Mesodermal cell (in vitro differentiated cells): ENCODE measurements around the gene AUNIP.

Source experiments
- H3K27ac ChIP-seq: 2 replicates; pipeline ENCODE4 v1.7.0; 2013; ENCODE audit warnings: mild to moderate bottlenecking, low read depth, low read length, moderate library complexity; ENCODE audit not compliant: severe bottlenecking
- H3K36me3 ChIP-seq: 2 replicates; pipeline ENCODE4 v1.7.1; 2013; ENCODE audit warnings: mild to moderate bottlenecking, low read length, moderate library complexity; ENCODE audit not compliant: control insufficient read depth, insufficient read depth
- H3K4me1 ChIP-seq: one replicate; pipeline ENCODE4 v1.7.1; 2013; ENCODE audit warnings: mild to moderate bottlenecking, low read length; ENCODE audit not compliant: insufficient read depth, control insufficient read depth, poor library complexity, severe bottlenecking
- H3K4me3 ChIP-seq: 2 replicates; pipeline ENCODE4 v1.7.0; 2013; ENCODE audit warnings: low read length, control low read depth, mild to moderate bottlenecking; ENCODE audit not compliant: insufficient read depth, poor library complexity, severe bottlenecking; ENCODE audit errors: extremely low read depth
- H3K9me3 ChIP-seq: 2 replicates; pipeline ENCODE4 v1.7.1; 2013; ENCODE audit warnings: mild to moderate bottlenecking, low read length, moderate library complexity; ENCODE audit not compliant: control insufficient read depth
- WGBS, 2 experiments: methylation state at CpG; one replicate each; pipeline ENCODE4 v1.1.5; 2013; ENCODE audit warnings: missing lambda C conversion rate in 2 of 2; ENCODE audit not compliant: insufficient coverage in 2 of 2; 5-methylcytosine and 5-hydroxymethylcytosine counted together

AUNIP gene

DNA sequence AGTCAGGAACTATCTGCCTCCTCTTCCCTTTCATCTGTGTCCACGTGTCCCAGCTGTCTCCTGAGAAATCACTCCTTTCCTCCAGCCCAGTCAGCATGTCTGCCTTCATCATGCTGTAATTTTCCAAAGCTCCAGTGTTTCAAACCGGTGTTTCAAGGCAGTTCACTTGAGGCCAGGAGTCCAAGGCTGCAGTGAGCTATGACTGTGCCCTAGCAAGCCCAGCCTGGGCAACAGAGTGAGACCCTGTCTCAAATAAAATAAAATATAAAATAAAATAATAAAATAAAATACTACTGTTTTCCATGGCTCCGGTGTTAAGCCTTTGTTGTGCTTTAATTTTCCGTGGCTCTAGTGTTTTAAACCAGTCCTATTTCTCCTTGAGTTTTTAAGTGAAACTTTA, 67.1 kb downstream of the AUNIP start:
- Histone ChIP-seq H3K36me3 (no peaks in the 10 kb centered on the region), H3K27ac (no peak overlapping the region), H3K4me1 (peaks cover 6% of the 10 kb centered on the region), H3K4me3 (no peak overlapping the region), H3K9me3 (no peaks in the 10 kb centered on the region)
- WGBS, 2 experiments: 42 to 73% methylated on average over 1 to 2 of the region's 4 CpGs

DNA sequence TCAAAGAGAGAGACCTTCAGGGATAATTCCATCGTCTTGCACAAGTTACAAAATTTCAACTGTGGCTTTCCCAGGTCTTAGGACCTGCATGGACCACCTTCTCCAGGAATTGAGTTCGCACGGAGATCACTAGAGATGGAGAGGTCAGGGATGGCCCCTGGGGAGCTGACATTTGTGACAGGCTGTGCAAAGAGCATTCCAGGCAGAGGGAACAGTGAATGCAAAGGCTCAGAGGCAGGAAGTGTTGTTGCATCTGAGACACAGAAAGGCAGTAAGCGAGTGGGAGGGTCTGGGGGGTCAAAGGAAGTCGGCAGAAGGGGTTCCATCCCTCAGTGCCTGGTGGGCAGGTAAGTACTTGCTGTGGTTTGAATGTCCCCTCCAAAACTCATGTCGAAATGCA, 68.8 kb downstream of the AUNIP start:
- no peaks in the 10 kb centered on the region for H3K9me3 ChIP-seq
- H3K36me3 ChIP-seq: no peaks in the 10 kb centered on the region
- no peak overlapping the region for H3K4me3 ChIP-seq
- 87 to 98% methylated on average over 6 of the region's 6 CpGs for WGBS, 2 experiments
- no peak overlapping the region for H3K27ac ChIP-seq
- peaks cover 7% of the 10 kb centered on the region for H3K4me1 ChIP-seq

DNA sequence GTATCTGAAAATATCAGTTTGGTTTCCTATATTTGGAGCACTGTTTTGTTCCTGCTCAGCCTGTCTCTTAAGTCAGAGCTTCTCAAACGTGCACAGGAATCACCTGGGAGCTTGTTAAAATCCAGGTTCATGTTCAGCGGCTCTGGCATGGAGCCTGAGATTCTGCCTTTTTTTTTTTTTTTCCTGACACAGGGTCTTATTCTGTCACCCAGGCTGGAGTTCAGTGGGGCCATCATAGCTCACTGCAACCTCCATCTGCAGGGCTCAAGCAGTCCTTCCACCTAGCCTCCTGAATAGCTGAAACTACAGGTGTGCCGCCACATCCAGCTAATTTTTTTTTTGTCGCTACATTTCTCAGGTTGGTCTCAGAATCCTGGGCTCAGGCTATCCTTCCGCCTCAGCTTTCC, 71.5 kb downstream of the AUNIP start:
- Histone ChIP-seq H3K4me1 (peaks cover 2% of the 10 kb centered on the region), H3K36me3 (no peaks in the 10 kb centered on the region), H3K9me3 (no peaks in the 10 kb centered on the region), H3K4me3 (no peak overlapping the region), H3K27ac (no peak overlapping the region)
- 91 to 93% methylated on average over 5 of the region's 5 CpGs for WGBS, 2 experiments

DNA sequence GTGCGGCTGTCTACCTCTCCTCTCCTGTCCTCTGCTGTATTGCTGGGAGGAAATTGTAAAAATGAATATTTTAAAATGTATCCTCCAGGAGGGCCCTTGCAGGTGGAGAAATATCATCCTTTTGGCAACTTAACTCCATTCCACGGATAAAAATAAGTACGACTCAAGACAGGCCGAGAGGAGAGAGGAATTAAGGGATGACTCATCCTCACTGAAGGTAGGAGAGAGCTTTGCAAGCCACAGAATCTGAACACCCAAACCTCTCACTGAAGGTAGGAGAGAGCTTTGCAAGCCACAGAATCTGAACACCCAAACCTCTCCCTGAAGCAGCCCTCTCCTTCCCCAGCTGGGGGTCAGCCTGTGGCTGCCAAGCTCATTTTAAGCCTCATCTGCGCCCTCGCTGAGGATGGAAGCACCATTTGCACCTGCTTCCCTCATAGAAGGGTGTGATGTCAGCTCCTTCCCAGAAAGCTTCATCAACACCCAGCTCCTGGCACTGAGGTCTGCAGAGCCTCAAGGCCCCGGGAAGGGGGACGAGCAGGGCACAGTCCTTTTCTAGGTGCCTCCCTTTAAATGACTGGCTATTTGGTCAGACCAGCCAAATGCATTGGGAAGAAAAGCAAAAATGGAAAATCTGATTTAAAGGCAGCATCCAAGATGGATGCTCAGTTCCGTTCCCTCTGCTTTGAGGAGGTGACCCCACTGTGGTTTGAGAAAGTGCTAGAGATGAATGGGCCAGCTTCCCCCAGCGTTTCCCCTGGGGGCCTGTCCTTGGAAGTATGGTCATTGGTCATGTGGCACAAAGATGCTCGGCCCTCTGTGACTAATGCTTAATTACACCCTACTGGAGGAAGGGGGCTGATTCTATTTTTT, 72.1 kb downstream of the AUNIP start:
- H3K27ac ChIP-seq: no peak overlapping the region
- 74 to 82% methylated on average over 6 to 7 of the region's 11 CpGs for WGBS, 2 experiments
- H3K4me1 ChIP-seq: peaks cover 2% of the 10 kb centered on the region
- no peaks in the 10 kb centered on the region for H3K9me3 ChIP-seq
- H3K36me3 ChIP-seq: no peaks in the 10 kb centered on the region
- H3K4me3 ChIP-seq: no peak overlapping the region

DNA sequence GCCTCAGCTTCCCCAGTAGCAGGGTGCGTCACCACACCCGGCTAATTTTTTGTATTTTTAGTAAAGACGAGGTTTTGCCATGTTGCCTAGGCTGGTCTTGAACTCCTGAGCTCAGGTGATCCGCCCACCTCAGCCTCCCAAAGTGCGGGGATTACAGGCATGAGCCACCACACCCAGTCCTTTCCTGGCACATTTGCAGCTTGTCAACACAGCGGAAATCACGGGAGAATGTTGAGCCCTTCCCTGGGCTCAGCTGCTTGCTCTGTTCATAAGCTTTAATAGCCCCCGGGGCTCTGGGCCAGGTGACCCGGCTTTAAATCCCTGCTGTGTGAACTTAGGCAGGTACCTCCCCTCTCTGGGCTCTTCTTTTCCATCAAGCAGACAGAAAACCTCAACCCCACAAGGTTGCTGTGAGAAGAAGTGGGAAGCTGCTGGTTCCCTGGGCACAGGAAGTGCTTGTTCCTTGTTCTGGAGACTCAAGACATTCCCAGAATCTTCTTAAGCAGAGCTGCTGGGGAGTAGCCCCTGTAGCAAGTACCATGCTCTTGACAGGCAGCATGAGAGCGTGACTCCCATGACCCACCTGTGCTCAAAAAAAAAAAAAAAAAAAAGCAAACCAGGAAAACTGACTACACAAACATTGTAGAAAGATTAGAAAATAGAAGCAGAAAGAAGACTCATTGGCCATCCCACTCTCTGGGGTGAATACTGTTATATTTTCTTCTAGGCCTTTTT, 73.8 kb downstream of the AUNIP start:
- WGBS, 2 experiments: 80 to 89% methylated on average over 7 of the region's 10 CpGs

DNA sequence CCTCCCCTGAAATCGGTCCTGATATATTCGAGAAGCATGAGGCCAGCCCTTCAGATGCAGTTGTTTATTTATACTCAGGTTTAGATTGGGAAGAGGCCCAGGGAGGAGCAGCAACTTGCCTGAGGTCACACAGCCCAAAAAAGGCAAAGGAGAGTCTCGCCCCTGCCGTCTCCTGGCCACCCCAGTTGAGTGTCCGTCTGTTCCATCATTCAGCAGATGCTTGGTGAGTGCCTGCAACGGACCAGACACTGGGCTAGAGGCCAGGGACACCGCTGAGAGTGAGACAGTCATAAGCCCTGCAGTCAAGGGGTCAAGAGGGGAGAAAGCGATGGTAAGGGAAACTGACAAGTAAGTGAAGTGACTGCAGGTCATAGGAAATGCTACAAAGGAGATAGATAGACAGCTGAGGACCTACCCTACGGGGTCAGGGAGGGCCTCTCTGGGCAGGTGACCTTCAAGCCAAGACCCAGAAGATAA, 74.6 kb downstream of the AUNIP start:
- WGBS, 2 experiments: 79 to 82% methylated on average over 7 of the region's 9 CpGs
- H3K27ac ChIP-seq: no peak overlapping the region

More for the DNA sequence above, 73.8 kb downstream of the AUNIP start:
- Histone ChIP-seq H3K4me1 (peaks cover 2% of the 10 kb centered on the region), H3K9me3 (no peaks in the 10 kb centered on the region), H3K36me3 (no peaks in the 10 kb centered on the region), H3K4me3 (no peak overlapping the region), H3K27ac (no peak overlapping the region)

More for the DNA sequence above, 74.6 kb downstream of the AUNIP start:
- Histone ChIP-seq H3K4me3 (no peak overlapping the region), H3K9me3 (no peaks in the 10 kb centered on the region), H3K36me3 (no peaks in the 10 kb centered on the region), H3K4me1 (peaks cover 2% of the 10 kb centered on the region)
